Hepatocyte (in vitro differentiated cells): Measurements from ENCODE around the gene CDHR1. TPM values are rescaled to one million over a fixed set of nuclear protein-coding genes. Genes with fewer than 3 reads are reported as not detected.

Experiments
- DNase-seq: peaks from one replicate; pipeline ENCODE4 v3.0.0-alpha.2; 2016; ENCODE audit warnings: low spot score
- H2AFZ ChIP-seq: fragments of 200-600 bp; sonication (generic); 2 replicates; pipeline ENCODE4 v1.6.0; 2016; ENCODE audit warnings: antibody characterized with exemption, mild to moderate bottlenecking
- H3K27ac ChIP-seq: fragments of 200-600 bp; sonication (generic); 2 replicates; pipeline ENCODE4 v1.5.1; 2016; ENCODE audit warnings: mild to moderate bottlenecking
- H3K27me3 ChIP-seq: fragments of 200-600 bp; sonication (generic); 2 replicates; pipeline ENCODE4 v1.6.1; 2016
- H3K36me3 ChIP-seq: fragments of 200-600 bp; sonication (generic); replicated peaks from 2 replicates; pipeline ENCODE4 v1.5.1; 2016; ENCODE audit warnings: low read depth; ENCODE audit not compliant: insufficient read depth
- H3K4me1 ChIP-seq: fragments of 200-600 bp; sonication (generic); 2 replicates; pipeline ENCODE4 v1.5.1; 2016; ENCODE audit warnings: mild to moderate bottlenecking, moderate library complexity; ENCODE audit not compliant: insufficient read depth
- H3K4me2 ChIP-seq: fragments of 200-600 bp; sonication (generic); 2 replicates; pipeline ENCODE4 v1.6.0; 2016
- H3K4me3 ChIP-seq: fragments of 200-600 bp; sonication (generic); 2 replicates; pipeline ENCODE4 v1.5.1; 2016; ENCODE audit warnings: mild to moderate bottlenecking
- H3K79me2 ChIP-seq: fragments of 200-600 bp; sonication (generic); 2 replicates; pipeline ENCODE4 v1.6.0; 2017; ENCODE audit warnings: mild to moderate bottlenecking
- H3K9me2 ChIP-seq: fragments of 200-600 bp; sonication (generic); replicated peaks from 2 replicates; pipeline ENCODE4 v1.6.0; 2017; ENCODE audit warnings: mild to moderate bottlenecking; ENCODE audit not compliant: insufficient read depth
- H3K9me3 ChIP-seq: fragments of 200-600 bp; sonication (generic); 2 replicates; pipeline ENCODE4 v1.5.1; 2016; ENCODE audit warnings: low read depth, mild to moderate bottlenecking
- H4K20me1 ChIP-seq: fragments of 200-600 bp; sonication (generic); 2 replicates; pipeline ENCODE4 v1.6.0; 2016; ENCODE audit warnings: mild to moderate bottlenecking; ENCODE audit not compliant: insufficient read depth, poor library complexity, severe bottlenecking
- EZH2 ChIP-seq: fragments of 200-600 bp; sonication (generic); IDR thresholded peaks from 2 replicates; pipeline ENCODE4 v1.6.1; 2016; ENCODE audit warnings: antibody characterized with exemption, mild to moderate bottlenecking, borderline replicate concordance
- EZH2phosphoT487 ChIP-seq: fragments of 200-600 bp; sonication (generic); IDR thresholded peaks from one replicate; pipeline ENCODE4 v1.6.1; 2018; ENCODE audit warnings: antibody characterized with exemption, mild to moderate bottlenecking, low read depth, moderate library complexity; ENCODE audit not compliant: unreplicated experiment, severe bottlenecking
- WGBS: methylation state at CpG from one replicate; pipeline ENCODE4 v1.1.6; 2016; ENCODE audit warnings: low lambda C conversion rate; ENCODE audit errors: missing lambda C conversion rate; 5-methylcytosine and 5-hydroxymethylcytosine counted together
- polyA plus RNA-seq: library from polyadenylated mRNA; unstranded; fragments of >200 nt; fragmentation: Nextera tagmentation; extraction: Ambion mirVana; gene quantifications from 2 replicates; pipeline ENCODE4 v1.2.1, GENCODE V29; 2016
- total RNA-seq: library from RNA; depleted of rRNA; stranded (reverse); fragments of >200 nt; gene quantifications from 2 replicates; pipeline ENCODE4 v1.2.3, GENCODE V29; 2014
- TF ChIP-seq, protein P1 (sequence below): fragments of 200-600 bp; sonication (generic); IDR thresholded peaks from 2 replicates; pipeline ENCODE4 v1.5.1; 2016; ENCODE audit warnings: antibody characterized with exemption, mild to moderate bottlenecking; ENCODE audit not compliant: poor library complexity

Gene CDHR1
- total and polyA plus RNA-seq, 2 experiments from 2014 or later: 0.03 TPM; not detected in 1

DNA sequence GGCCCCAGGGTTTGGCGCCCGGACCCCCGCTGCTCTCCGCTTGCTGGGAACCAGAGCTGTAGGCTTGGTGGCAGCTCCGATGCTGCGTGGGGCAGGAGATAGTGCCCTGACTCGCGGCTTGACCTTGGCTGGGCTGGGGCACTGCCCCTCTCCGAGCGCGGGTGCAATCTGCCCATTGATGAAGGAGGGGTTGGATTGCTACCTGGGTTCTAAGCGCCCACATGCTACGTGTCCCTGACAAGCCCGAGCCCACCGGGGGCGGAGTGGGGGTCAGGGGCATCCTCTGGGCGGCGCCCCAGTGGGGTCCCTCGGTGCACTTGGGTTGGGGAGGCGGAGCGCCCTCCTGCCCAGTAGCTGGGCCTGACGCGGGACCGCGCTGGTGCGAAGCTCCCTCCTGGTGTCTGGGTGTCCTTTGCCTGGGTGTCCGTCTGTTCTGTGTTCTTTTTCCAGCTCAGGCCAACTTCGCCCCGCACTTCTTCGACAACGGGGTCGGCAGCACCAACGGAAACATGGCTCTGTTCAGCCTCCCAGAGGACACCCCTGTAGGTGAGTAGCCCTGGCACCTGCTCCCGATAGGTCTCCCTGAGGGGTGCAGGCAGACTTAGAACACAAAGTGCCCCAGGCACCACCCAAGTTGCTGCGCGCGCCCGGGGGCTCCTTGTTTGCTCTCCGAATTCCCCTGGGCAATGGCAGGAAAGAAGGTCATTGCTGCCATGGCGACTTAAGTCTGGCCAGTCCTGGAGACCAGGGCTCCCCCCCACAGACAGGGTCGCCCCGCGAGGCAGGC, 900 bp downstream of the CDHR1 start:
- Histone ChIP-seq H3K27ac (no peak overlapping the region), H3K4me2 (peak overlapping the region; percentile 97), H3K9me3 (no peaks in the 10 kb centered on the region), H3K4me1 (no peaks in the 10 kb centered on the region), H3K79me2 (no peaks in the 10 kb centered on the region), H3K4me3 (no peak overlapping the region), H3K9me2 (no peaks in the 10 kb centered on the region), H4K20me1 (no peaks in the 10 kb centered on the region), H2AFZ (no peak overlapping the region), H3K36me3 (no peaks in the 10 kb centered on the region), H3K27me3 (peaks cover 66% of the 10 kb centered on the region)
- no peak for DNase-seq
- 53% methylated on average over 36 of the region's 43 CpGs for WGBS
- TF ChIP-seq EZH2phosphoT487: no peak
- no peak for TF ChIP-seq EZH2
- TF ChIP-seq, protein P1, sequence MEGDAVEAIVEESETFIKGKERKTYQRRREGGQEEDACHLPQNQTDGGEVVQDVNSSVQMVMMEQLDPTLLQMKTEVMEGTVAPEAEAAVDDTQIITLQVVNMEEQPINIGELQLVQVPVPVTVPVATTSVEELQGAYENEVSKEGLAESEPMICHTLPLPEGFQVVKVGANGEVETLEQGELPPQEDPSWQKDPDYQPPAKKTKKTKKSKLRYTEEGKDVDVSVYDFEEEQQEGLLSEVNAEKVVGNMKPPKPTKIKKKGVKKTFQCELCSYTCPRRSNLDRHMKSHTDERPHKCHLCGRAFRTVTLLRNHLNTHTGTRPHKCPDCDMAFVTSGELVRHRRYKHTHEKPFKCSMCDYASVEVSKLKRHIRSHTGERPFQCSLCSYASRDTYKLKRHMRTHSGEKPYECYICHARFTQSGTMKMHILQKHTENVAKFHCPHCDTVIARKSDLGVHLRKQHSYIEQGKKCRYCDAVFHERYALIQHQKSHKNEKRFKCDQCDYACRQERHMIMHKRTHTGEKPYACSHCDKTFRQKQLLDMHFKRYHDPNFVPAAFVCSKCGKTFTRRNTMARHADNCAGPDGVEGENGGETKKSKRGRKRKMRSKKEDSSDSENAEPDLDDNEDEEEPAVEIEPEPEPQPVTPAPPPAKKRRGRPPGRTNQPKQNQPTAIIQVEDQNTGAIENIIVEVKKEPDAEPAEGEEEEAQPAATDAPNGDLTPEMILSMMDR: no peak

DNA sequence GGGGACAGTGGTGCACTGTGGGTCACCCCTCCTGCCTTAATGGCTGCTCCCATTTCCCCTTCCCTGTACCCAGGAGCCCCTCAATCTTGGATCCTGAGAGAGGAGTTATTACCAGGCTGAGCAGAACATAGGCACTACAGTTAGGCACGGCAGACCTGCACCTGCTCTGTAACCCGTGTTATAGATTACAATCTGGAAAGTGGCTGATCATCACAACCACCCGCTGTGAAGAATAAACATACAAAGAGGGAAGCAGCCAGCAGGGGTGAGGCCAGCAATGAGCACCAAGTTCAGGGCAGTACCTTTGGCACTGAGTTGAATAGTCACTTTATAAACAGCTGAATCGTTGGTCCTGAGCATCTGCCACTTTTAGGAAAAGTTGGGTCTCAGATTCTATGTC, 1.7 kb downstream of the CDHR1 start:
- Histone ChIP-seq H2AFZ (no peak overlapping the region), H3K36me3 (no peaks in the 10 kb centered on the region), H3K9me3 (no peaks in the 10 kb centered on the region), H3K9me2 (no peaks in the 10 kb centered on the region), H3K27me3 (peaks cover 66% of the 10 kb centered on the region), H3K79me2 (no peaks in the 10 kb centered on the region), H4K20me1 (no peaks in the 10 kb centered on the region), H3K4me1 (no peaks in the 10 kb centered on the region), H3K4me2 (no peak overlapping the region), H3K4me3 (no peak overlapping the region), H3K27ac (no peak overlapping the region)
- TF ChIP-seq, protein P1: no peak
- TF ChIP-seq EZH2 (no peak), EZH2phosphoT487 (no peak)
- 37% methylated on average over 4 of the region's 4 CpGs for WGBS
- no peak for DNase-seq

DNA sequence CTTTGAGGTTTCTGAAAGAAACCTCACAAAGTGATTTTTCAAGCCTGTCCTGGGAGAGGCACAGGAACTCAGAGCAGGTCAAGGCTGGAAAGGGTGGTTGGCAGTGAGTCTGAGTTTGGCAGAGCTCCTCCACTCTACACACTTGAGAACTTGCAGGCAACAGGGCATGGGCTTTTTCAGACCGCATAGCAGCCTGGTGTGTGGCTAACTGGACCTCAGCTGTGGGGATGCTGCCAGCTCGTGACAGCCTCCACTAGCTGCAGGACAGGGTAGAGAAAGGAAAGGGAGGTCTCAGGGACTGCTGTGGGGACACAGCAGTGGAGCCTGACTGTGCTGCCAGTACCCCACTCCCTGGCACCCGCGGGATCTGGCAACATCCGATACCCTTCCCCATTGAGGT, 2.6 kb downstream of the CDHR1 start:
- no peak overlapping the region for H3K4me3 ChIP-seq
- TF ChIP-seq, protein P1: no peak
- TF ChIP-seq EZH2phosphoT487: no peak
- TF ChIP-seq EZH2: no peak
- H3K27me3 ChIP-seq: peaks cover 61% of the 10 kb centered on the region
- H3K79me2 ChIP-seq: no peaks in the 10 kb centered on the region
- no peaks in the 10 kb centered on the region for H3K9me2 ChIP-seq
- DNase-seq: no peak
- no peaks in the 10 kb centered on the region for H3K4me1 ChIP-seq
- no peak overlapping the region for H2AFZ ChIP-seq
- H3K4me2 ChIP-seq: no peak overlapping the region
- WGBS: 87% methylated on average over 5 of the region's 5 CpGs
- H3K36me3 ChIP-seq: no peaks in the 10 kb centered on the region
- no peaks in the 10 kb centered on the region for H4K20me1 ChIP-seq
- no peak overlapping the region for H3K27ac ChIP-seq
- no peaks in the 10 kb centered on the region for H3K9me3 ChIP-seq
